GM23248 (cell line): ENCODE data around the gene ITIH2. TPM values are rescaled to one million over a fixed set of nuclear protein-coding genes. Genes with fewer than 3 reads are reported as not detected.
"Not testable (repeated sequence)": the region's sequence is repeated elsewhere in the genome, so short reads cannot be mapped to it uniquely, and the experiment has no call there.

Experiments used
- DNase-seq: peaks from one replicate; pipeline ENCODE4 v3.0.0-alpha.2; 2015
- H2AFZ ChIP-seq: fragments of 200-600 bp; sonication (generic); 2 replicates; pipeline ENCODE4 v1.6.1; 2016; ENCODE audit warnings: antibody characterized with exemption
- H3F3A ChIP-seq: fragments of 200-600 bp; sonication (generic); 2 replicates; pipeline ENCODE4 v1.6.1; 2016; ENCODE audit warnings: mild to moderate bottlenecking, antibody characterized with exemption, mixed run types; ENCODE audit not compliant: insufficient read depth
- H3K27ac ChIP-seq: fragments of 200-600 bp; sonication (generic); 2 replicates; pipeline ENCODE4 v1.5.1; 2016; ENCODE audit warnings: mild to moderate bottlenecking
- H3K27me3 ChIP-seq: fragments of 200-600 bp; sonication (generic); replicated peaks from 2 replicates; pipeline ENCODE4 v1.6.1; 2016; ENCODE audit warnings: mild to moderate bottlenecking; ENCODE audit not compliant: insufficient read depth
- H3K36me3 ChIP-seq: fragments of 200-600 bp; sonication (generic); 2 replicates; pipeline ENCODE4 v1.6.1; 2016; ENCODE audit warnings: low read depth, mild to moderate bottlenecking
- H3K4me1 ChIP-seq: fragments of 200-600 bp; sonication (generic); 2 replicates; pipeline ENCODE4 v1.6.1; 2016; ENCODE audit warnings: mild to moderate bottlenecking; ENCODE audit not compliant: insufficient read depth
- H3K4me2 ChIP-seq: fragments of 200-600 bp; sonication (generic); one replicate; pipeline ENCODE4 v1.6.1; 2016; ENCODE audit warnings: mild to moderate bottlenecking; ENCODE audit not compliant: unreplicated experiment
- H3K4me3 ChIP-seq: fragments of 200-600 bp; sonication (generic); 2 replicates; pipeline ENCODE4 v1.5.1; 2016; ENCODE audit warnings: mild to moderate bottlenecking
- H3K79me2 ChIP-seq: fragments of 200-600 bp; sonication (generic); 2 replicates; pipeline ENCODE4 v1.6.1; 2016; ENCODE audit warnings: mild to moderate bottlenecking; ENCODE audit not compliant: insufficient read depth
- H3K9ac ChIP-seq: fragments of 200-600 bp; sonication (generic); 2 replicates; pipeline ENCODE4 v1.6.1; 2016; ENCODE audit warnings: mild to moderate bottlenecking
- H3K9me2 ChIP-seq: fragments of 200-600 bp; sonication (generic); 2 replicates; pipeline ENCODE4 v1.6.1; 2016; ENCODE audit warnings: mixed run types, mild to moderate bottlenecking, moderate library complexity; ENCODE audit not compliant: insufficient read depth
- H3K9me3 ChIP-seq: fragments of 200-600 bp; sonication (generic); one replicate; pipeline ENCODE4 v1.6.1; 2017; ENCODE audit warnings: low read depth
- H4K20me1 ChIP-seq: fragments of 200-600 bp; sonication (generic); 2 replicates; pipeline ENCODE4 v1.6.0; 2016; ENCODE audit not compliant: insufficient read depth
- EZH2 ChIP-seq: fragments of 200-600 bp; sonication (generic); IDR thresholded peaks from 2 replicates; pipeline ENCODE4 v1.6.1; 2018; ENCODE audit warnings: antibody characterized with exemption, mild to moderate bottlenecking; ENCODE audit not compliant: insufficient read depth, poor library complexity, severe bottlenecking
- EZH2phosphoT487 ChIP-seq: fragments of 200-600 bp; sonication (generic); IDR thresholded peaks from 2 replicates; pipeline ENCODE4 v1.6.1; 2018; ENCODE audit warnings: antibody characterized with exemption, moderate library complexity, mild to moderate bottlenecking, low read depth; ENCODE audit not compliant: insufficient read depth
- WGBS, 2 experiments: methylation state at CpG; one replicate each; pipeline ENCODE4 v1.1.6; 2015 to 2017; ENCODE audit warnings: low lambda C conversion rate in 2 of 2, low coverage in 1 of 2; ENCODE audit errors: missing lambda C conversion rate in 2 of 2; 5-methylcytosine and 5-hydroxymethylcytosine counted together
- in situ Hi-C: fragments of 300-500 bp; cut with MboI; formaldehyde crosslinking; loops from 2 replicates; pipeline ENCODE4 v1.15.0; 2020
- polyA plus RNA-seq: library from polyadenylated mRNA; unstranded; fragments of >200 nt; fragmentation: Nextera tagmentation; extraction: Ambion mirVana; gene quantifications from 2 replicates; pipeline ENCODE4 v1.2.1, GENCODE V29; 2016
- total RNA-seq: library from RNA; depleted of rRNA; stranded (reverse); fragments of >200 nt; shearing (Covaris generic); gene quantifications from 2 replicates; pipeline ENCODE4 v1.2.3, GENCODE V29; 2014

ITIH2 gene
- total and polyA plus RNA-seq, 2 experiments from 2014 or later: not detected

- no peaks in the 10 kb centered on the region for H3K9me2 ChIP-seq
- H3K27ac ChIP-seq: no peak overlapping the region
- H3K4me2 ChIP-seq: no peak overlapping the region
- no peaks in the 10 kb centered on the region for H3K9me3 ChIP-seq
- H3K79me2 ChIP-seq: no peaks in the 10 kb centered on the region
- no peak overlapping the region for H3K9ac ChIP-seq
- DNase-seq: no peak
- WGBS, 2 experiments: 67 to 72% methylated on average over 3 of the region's 3 CpGs
- no peaks in the 10 kb centered on the region for H3K4me1 ChIP-seq
- no peak overlapping the region for H2AFZ ChIP-seq
- in situ Hi-C loops: no loop called here
- H4K20me1 ChIP-seq: no peaks in the 10 kb centered on the region
- TF ChIP-seq EZH2phosphoT487 (no peak), EZH2 (no peak)
- peaks cover 29% of the 10 kb centered on the region for H3K27me3 ChIP-seq
- no peak overlapping the region for H3K4me3 ChIP-seq
- H3F3A ChIP-seq: no peaks in the 10 kb centered on the region
- H3K36me3 ChIP-seq: no peaks in the 10 kb centered on the region
These were observed 33.0 kb upstream of the ITIH2 start for GRCh38 chr10:7670157-7670556.

- Histone ChIP-seq H3K4me1 (no peaks in the 10 kb centered on the region), H3K79me2 (no peaks in the 10 kb centered on the region), H3K4me3 (no peak overlapping the region), H4K20me1 (no peaks in the 10 kb centered on the region), H3K4me2 (no peak overlapping the region), H2AFZ (no peak overlapping the region), H3K36me3 (no peaks in the 10 kb centered on the region), H3K27me3 (peaks cover 14% of the 10 kb centered on the region; the same call in 1 of the 2 replicates), H3K9ac (no peak overlapping the region), H3F3A (no peaks in the 10 kb centered on the region), H3K27ac (no peak overlapping the region), H3K9me2 (no peaks in the 10 kb centered on the region), H3K9me3 (no peaks in the 10 kb centered on the region)
- WGBS, 2 experiments: 71% methylated on average over 23 of the region's 23 CpGs
- in situ Hi-C loops: no loop called here
- DNase-seq: no peak
- no peak for TF ChIP-seq EZH2
- no peak for TF ChIP-seq EZH2phosphoT487
These were observed 30.6 kb upstream of the ITIH2 start for GRCh38 chr10:7672341-7673134.

GRCh38 chr10:7679256-7679655 is 23.9 kb upstream of the ITIH2 start:
- H3K4me2 ChIP-seq: no peak overlapping the region
- DNase-seq: no peak
- TF ChIP-seq EZH2 (no peak), EZH2phosphoT487 (no peak)
- no peaks in the 10 kb centered on the region for H3K9me2 ChIP-seq
- no peaks in the 10 kb centered on the region for H3K4me1 ChIP-seq
- H3F3A ChIP-seq: no peaks in the 10 kb centered on the region
- no peak overlapping the region for H3K9ac ChIP-seq
- no peaks in the 10 kb centered on the region for H3K27me3 ChIP-seq
- no peaks in the 10 kb centered on the region for H4K20me1 ChIP-seq
- H3K36me3 ChIP-seq: no peaks in the 10 kb centered on the region
- no peak overlapping the region for H2AFZ ChIP-seq
- no peak overlapping the region for H3K27ac ChIP-seq
- H3K4me3 ChIP-seq: no peak overlapping the region
- H3K9me3 ChIP-seq: no peaks in the 10 kb centered on the region
- WGBS, 2 experiments: 39 to 65% methylated on average over 1 of the region's 1 CpG
- in situ Hi-C loops: no loop called here
- H3K79me2 ChIP-seq: no peaks in the 10 kb centered on the region

GRCh38 chr10:7680078-7680477 is 23.0 kb upstream of the ITIH2 start:
- H3K9me2 ChIP-seq, H2AFZ ChIP-seq, H3K79me2 ChIP-seq, in situ Hi-C loops, H3K9me3 ChIP-seq, H3F3A ChIP-seq, H3K27ac ChIP-seq, H3K27me3 ChIP-seq, H3K9ac ChIP-seq, H3K4me1 ChIP-seq, H3K4me2 ChIP-seq, H4K20me1 ChIP-seq, H3K36me3 ChIP-seq, H3K4me3 ChIP-seq: not testable (repeated sequence)
- peak; percentile 7 for DNase-seq
- 55 to 67% methylated on average over 4 to 5 of the region's 5 CpGs for WGBS, 2 experiments
